Ishikawa (cell line): Measurements from ENCODE around the gene ADAMTS15.

ENCODE experiments used
- CEBPB ChIP-seq: IDR thresholded peaks from 2 replicates; pipeline ENCODE4 v1.6.1; 2012
- CREB1 ChIP-seq: IDR thresholded peaks from 2 replicates; pipeline ENCODE4 v1.6.1; 2012; ENCODE audit warnings: low read depth
- EGR1 ChIP-seq: IDR thresholded peaks from 2 replicates; pipeline ENCODE4 v1.6.1; 2012
- EP300 ChIP-seq: IDR thresholded peaks from 2 replicates; pipeline ENCODE4 v1.6.1; 2012; ENCODE audit warnings: borderline replicate concordance
- FOXM1 ChIP-seq: IDR thresholded peaks from 2 replicates; pipeline ENCODE4 v1.6.1; 2012; ENCODE audit warnings: low read depth, borderline replicate concordance
- MAX ChIP-seq: IDR thresholded peaks from 2 replicates; pipeline ENCODE4 v1.6.1; 2012
- NFIC ChIP-seq: IDR thresholded peaks from 2 replicates; pipeline ENCODE4 v1.6.1; 2012
- RAD21 ChIP-seq: IDR thresholded peaks from 2 replicates; pipeline ENCODE4 v1.6.1; 2012; ENCODE audit warnings: low read depth
- REST ChIP-seq: IDR thresholded peaks from 2 replicates; pipeline ENCODE4 v1.6.1; 2012; ENCODE audit warnings: low read depth, mild to moderate bottlenecking
- TAF1 ChIP-seq: IDR thresholded peaks from 2 replicates; pipeline ENCODE4 v1.6.1; 2012; ENCODE audit warnings: low read depth, mild to moderate bottlenecking
- TCF12 ChIP-seq: IDR thresholded peaks from 2 replicates; pipeline ENCODE4 v1.6.1; 2012; ENCODE audit warnings: low read depth
- USF1 ChIP-seq: IDR thresholded peaks from 2 replicates; pipeline ENCODE4 v1.6.1; 2012
- YY1 ChIP-seq: IDR thresholded peaks from 2 replicates; pipeline ENCODE4 v1.6.1; 2012; ENCODE audit warnings: low read depth
- ZBTB7A ChIP-seq: IDR thresholded peaks from 2 replicates; pipeline ENCODE4 v1.6.1; 2012; ENCODE audit warnings: low read depth

- TF ChIP-seq EP300, result no peak
- no peak for TF ChIP-seq NFIC
- TF ChIP-seq MAX, result no peak
- no peak for TF ChIP-seq CEBPB
- TF ChIP-seq REST, result no peak
- no peak for TF ChIP-seq YY1
- no peak for TF ChIP-seq EGR1
- TF ChIP-seq ZBTB7A, result no peak
- TF ChIP-seq TAF1, result no peak
- TF ChIP-seq CREB1, result no peak
- TF ChIP-seq RAD21, result no peak
- no peak for TF ChIP-seq TCF12
- no peak for TF ChIP-seq USF1
- TF ChIP-seq FOXM1, result no peak
Measured at GRCh38 chr11:130470832-130471706, 22.6 kb downstream of the ADAMTS15 start.
